Central memory CD8-positive, alpha-beta T cell (primary cell): ENCODE measurements around the gene SH2D4B.
"Not testable (repeated sequence)": the region's sequence is repeated elsewhere in the genome, so short reads cannot be mapped to it uniquely, and the experiment has no call there.

Experiments
- ATAC-seq: fragments of 150-1000 bp; cut with Tn5 transposase; replicated peaks from 2 replicates; pipeline ENCODE4 v1.10.0; 2022; ENCODE audit warnings: mild to moderate bottlenecking, moderate FRiP score, moderate number of reproducible peaks; ENCODE audit not compliant: poor library complexity, severe bottlenecking; ENCODE audit errors: extremely low read depth
- DNase-seq, 2 donors: peaks; one replicate each; pipeline ENCODE4 v3.0.0; 2021; ENCODE audit warnings: low spot score in 2 of 2
- H3K27ac Mint-ChIP-seq: one replicate; pipeline ENCODE4 v1.8.0; 2022; ENCODE audit warnings: low read depth, mild to moderate bottlenecking, moderate library complexity, mixed read lengths
- H3K27me3 Mint-ChIP-seq: one replicate; pipeline ENCODE4 v1.8.0; 2022; ENCODE audit warnings: mixed read lengths
- H3K36me3 Mint-ChIP-seq: one replicate; pipeline ENCODE4 v1.8.0; 2022; ENCODE audit warnings: mild to moderate bottlenecking, moderate library complexity, mixed read lengths; ENCODE audit not compliant: insufficient read depth
- H3K4me1 Mint-ChIP-seq: one replicate; pipeline ENCODE4 v1.8.0; 2022; ENCODE audit warnings: mixed read lengths
- H3K4me3 Mint-ChIP-seq: one replicate; pipeline ENCODE4 v1.8.0; 2022; ENCODE audit warnings: mild to moderate bottlenecking, moderate library complexity, mixed read lengths
- H3K9me3 Mint-ChIP-seq: one replicate; pipeline ENCODE4 v1.8.0; 2022; ENCODE audit warnings: mixed read lengths

The SH2D4B gene

DNA sequence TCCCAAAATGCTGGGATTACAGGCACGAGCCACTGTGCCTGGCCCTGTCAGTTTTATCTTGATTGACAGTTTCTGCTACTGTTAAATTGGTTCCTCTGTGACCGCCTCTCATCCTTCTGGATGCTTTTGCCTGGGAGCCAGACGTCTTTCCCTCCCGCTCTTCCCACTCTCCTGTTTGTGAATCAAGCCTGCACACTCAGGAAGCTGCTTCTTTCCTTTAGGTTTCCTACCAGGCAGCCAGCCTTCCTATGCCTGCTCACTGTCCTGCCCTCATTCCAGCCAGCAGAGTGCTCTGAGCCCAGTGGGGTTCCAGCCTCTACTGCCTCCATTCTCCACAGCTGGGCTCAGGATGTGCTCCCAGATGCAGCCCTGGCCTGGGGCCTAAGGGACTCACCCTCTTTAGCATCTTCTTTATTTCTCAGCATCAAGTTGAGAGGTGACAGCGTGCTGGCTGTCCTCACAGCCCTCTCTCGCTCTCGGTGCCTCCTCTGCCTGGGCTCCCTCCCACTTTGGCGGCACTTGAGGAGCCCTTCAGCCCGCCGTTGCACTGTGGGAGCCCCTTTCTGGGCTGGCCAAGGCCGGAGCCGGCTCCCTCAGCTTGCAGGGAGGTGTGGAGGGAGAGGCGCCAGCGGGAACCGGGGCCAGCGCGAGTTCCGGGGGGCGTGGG lies 5.1 kb downstream of the SH2D4B start:
- ATAC-seq (no peak), DNase-seq (no peak)
- Mint-ChIP-seq H3K27ac (no peak overlapping the region), H3K36me3 (no peaks in the 10 kb centered on the region), H3K4me1 (peaks cover 17% of the 10 kb centered on the region), H3K9me3 (no peaks in the 10 kb centered on the region), H3K27me3 (peaks cover 10% of the 10 kb centered on the region), H3K4me3 (no peak overlapping the region)

DNA sequence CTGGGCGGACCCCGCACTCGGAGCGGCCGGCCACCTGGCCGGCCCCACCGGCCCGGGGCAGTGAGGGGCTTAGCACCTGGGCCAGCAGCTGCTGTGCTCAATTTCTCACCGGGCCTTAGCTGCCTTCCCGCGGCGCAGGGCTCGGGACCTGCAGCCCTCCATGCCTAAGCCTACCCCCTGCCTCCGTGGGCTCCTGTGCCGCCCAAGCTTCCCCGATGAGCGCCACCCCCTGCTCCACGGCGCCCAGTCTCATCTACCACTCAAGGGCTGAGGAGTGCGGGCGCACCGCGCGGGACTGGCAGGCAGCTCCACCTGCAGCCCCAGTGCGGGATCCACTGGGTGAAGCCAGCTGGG lies 5.6 kb downstream of the SH2D4B start:
- H3K27ac Mint-ChIP-seq, DNase-seq, ATAC-seq, H3K36me3 Mint-ChIP-seq, H3K4me3 Mint-ChIP-seq, H3K9me3 Mint-ChIP-seq: not testable (repeated sequence)
- Mint-ChIP-seq H3K4me1 (peaks cover 17% of the 10 kb centered on the region), H3K27me3 (peaks cover 11% of the 10 kb centered on the region)

DNA sequence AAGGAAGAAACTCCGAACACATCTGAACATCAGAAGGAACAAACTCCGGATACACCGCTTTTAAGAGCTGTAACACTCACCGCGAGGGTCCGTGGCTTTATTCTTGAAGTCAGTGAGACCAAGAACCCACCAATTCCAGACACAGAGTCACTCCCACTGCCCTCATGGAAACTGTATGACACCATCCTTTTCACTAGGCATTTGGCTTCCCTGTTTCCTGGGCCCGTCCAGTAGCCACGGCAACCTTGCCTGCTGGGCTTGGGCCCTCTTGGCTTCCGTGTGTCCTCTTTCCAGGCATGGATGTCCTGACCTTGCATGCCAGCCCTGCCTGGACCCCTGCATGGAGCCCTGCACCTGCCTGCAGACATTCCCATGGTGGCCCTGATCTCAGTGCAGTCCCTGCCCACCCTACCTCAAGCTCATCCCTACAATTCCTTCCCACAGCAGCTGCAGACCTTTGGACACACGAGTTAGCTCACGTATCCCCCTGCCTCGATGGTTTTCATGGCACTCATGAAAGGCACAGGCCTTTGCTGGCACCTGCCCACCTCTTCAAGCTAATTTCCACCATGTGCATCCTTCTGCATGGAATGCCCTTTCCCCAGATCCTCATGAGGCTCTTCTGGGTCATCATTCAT lies 6.7 kb downstream of the SH2D4B start:
- Mint-ChIP-seq H3K27ac (no peak overlapping the region), H3K4me3 (no peak overlapping the region), H3K27me3 (peaks cover 21% of the 10 kb centered on the region), H3K4me1 (peaks cover 14% of the 10 kb centered on the region), H3K36me3 (no peaks in the 10 kb centered on the region), H3K9me3 (no peaks in the 10 kb centered on the region)
- DNase-seq (no peak), ATAC-seq (no peak)

DNA sequence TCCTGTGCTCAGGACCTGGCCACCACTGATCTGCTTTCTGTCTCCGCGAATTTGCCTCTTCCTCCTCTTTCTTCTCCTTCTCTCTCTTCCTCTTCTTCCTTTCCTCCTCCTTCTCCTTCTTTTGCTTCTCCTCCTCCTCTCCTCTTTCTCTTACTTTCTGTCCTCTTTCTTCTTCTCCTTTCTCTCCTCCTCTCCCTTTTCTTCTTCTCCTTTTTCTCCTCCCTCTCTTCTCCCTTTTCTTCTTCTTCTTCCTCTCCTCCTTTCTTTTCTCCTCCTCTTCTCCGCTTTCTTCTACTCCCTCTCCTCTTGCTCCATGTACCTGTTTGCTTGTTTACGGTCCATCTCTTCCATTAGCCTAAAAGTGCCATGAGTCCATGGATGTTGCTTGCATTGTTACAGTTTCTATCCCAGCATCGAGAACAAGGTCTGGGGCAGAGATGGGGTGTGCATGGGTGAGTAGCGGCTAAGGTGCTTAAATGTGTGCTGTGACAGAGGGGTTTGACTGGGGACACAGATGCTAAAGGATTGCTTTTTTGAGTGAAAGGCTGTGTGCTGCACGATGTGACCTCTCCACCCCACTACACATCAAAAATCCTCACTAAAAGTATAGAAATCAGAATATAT lies 7.7 kb downstream of the SH2D4B start:
- peaks cover 21% of the 10 kb centered on the region for H3K27me3 Mint-ChIP-seq
- no peaks in the 10 kb centered on the region for H3K36me3 Mint-ChIP-seq
- DNase-seq = no peak
- H3K27ac Mint-ChIP-seq = no peak overlapping the region
- no peak for ATAC-seq
- H3K9me3 Mint-ChIP-seq = no peaks in the 10 kb centered on the region
- H3K4me3 Mint-ChIP-seq = no peak overlapping the region
- H3K4me1 Mint-ChIP-seq = peaks cover 12% of the 10 kb centered on the region

DNA sequence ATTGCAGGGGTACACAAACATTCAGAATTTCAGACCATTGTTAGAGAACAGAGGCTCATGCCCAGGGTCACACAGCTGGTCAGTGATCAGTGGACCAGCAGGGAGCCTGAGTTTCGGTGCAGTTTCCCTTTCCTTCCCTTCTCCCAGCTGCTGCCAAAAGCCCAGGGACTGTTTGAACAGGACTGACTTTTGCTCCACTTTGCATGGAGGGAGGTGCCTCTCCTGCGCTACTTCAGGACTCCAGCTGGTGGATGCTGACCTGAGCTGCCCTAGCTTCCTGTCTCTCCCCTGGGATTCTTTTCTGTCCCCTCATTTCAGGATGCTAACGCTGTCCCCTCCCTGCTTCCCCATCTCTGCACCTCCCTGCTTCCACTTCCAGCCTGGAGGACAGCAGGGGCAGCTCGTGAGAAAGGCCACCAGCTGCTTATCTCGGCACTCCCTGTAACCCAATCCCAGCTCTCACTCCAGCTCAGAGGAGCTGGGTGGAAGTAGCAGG lies 14.5 kb downstream of the SH2D4B start:
- Mint-ChIP-seq H3K4me1 (no peaks in the 10 kb centered on the region), H3K27me3 (peaks cover 43% of the 10 kb centered on the region), H3K4me3 (no peak overlapping the region), H3K27ac (no peak overlapping the region), H3K36me3 (no peaks in the 10 kb centered on the region), H3K9me3 (no peaks in the 10 kb centered on the region)
- ATAC-seq (no peak), DNase-seq (no peak)

DNA sequence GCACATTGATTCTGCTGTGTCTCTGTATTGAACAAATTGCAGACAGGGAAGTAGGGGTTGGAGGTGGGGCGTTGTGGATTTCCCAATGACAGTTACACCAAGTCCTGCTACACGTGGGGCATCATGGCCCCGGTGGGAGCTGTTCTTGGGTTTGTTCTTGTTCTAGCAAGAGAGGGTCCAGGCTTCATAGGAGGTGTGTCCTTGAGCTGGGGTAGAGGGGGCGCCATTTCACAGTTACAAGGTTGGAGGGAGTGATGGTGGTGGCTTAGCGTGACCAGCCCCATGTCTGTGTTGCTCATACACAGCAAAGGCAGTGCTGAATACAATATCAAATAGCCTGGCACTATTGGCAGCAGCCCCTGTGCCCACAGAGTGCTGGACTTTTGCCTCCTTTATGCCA lies 15.7 kb downstream of the SH2D4B start:
- H3K27ac Mint-ChIP-seq = no peak overlapping the region
- no peaks in the 10 kb centered on the region for H3K9me3 Mint-ChIP-seq

DNA sequence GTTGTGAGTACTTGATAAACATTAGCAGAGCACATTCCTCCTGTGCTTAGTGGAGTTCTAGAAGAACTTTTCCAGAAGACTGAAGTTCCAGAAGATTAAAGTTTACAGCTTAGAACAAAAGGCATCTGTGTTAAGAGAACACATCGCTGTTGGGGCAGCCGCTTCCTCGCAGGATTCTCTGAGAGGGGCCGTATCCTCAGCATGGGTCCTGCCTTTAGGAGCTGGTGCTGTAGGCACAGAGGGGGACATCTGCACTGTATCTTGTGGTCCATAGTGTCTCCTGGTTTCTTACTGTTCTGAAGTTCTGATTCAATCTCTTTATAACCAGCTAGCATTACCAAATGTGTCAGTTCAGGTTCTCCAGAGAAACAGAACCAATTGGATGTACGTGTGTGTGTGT lies 16.3 kb downstream of the SH2D4B start:
- Mint-ChIP-seq H3K27ac (no peak overlapping the region), H3K27me3 (peaks cover 30% of the 10 kb centered on the region), H3K36me3 (no peaks in the 10 kb centered on the region), H3K9me3 (no peaks in the 10 kb centered on the region), H3K4me1 (no peaks in the 10 kb centered on the region), H3K4me3 (no peak overlapping the region)
- DNase-seq (no peak), ATAC-seq (no peak)

More for the DNA sequence above, 15.7 kb downstream of the SH2D4B start:
- Mint-ChIP-seq H3K36me3 (no peaks in the 10 kb centered on the region), H3K27me3 (peaks cover 36% of the 10 kb centered on the region), H3K4me3 (no peak overlapping the region), H3K4me1 (no peaks in the 10 kb centered on the region)
- no peak for DNase-seq
- ATAC-seq = no peak

DNA sequence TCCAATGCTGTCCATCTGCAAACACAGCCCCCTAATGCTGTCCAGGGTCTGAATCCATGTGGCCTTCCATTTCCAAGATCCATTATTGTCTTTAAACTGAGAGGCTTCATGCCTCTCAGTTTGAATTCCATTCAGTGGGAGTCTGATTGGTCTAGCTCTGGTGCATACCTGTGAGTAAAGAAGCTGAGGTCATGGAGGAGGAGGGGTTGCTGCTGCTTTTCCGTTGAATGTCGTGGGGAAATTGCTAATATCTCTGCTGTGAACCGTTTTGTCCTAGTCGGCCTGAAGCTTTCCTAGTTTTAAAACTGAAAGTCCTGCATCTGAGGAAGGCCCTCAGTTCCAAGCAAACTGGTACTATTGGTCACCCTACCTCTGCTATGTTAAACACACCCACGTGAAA lies 17.7 kb downstream of the SH2D4B start:
- H3K27me3 Mint-ChIP-seq = peaks cover 27% of the 10 kb centered on the region
- H3K27ac Mint-ChIP-seq = no peak overlapping the region
- H3K36me3 Mint-ChIP-seq = no peaks in the 10 kb centered on the region
- DNase-seq = no peak
- ATAC-seq = no peak
- H3K9me3 Mint-ChIP-seq = no peaks in the 10 kb centered on the region
- H3K4me1 Mint-ChIP-seq = no peaks in the 10 kb centered on the region
- H3K4me3 Mint-ChIP-seq = no peak overlapping the region

DNA sequence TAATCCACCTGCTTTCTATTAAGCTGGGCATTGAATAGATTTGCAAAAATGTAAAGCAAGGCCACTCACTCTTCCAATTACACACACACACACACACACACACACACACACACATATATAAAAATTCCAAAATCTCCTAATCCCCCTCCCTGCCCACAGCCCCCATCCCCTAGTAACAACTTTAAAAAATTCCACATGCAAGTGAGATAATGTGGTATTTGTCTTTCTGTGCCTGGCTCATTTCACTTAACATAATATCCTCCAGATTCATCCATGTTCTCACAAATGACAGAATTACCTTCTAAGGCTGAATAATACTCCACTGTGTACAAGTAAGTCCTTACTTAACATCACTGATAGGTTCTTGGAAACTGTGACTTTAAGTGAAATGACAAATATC lies 24.2 kb downstream of the SH2D4B start:
- no peaks in the 10 kb centered on the region for H3K36me3 Mint-ChIP-seq
- no peak overlapping the region for H3K4me3 Mint-ChIP-seq
- no peaks in the 10 kb centered on the region for H3K4me1 Mint-ChIP-seq
- no peak for DNase-seq
- ATAC-seq = no peak
- H3K27ac Mint-ChIP-seq = no peak overlapping the region
- H3K9me3 Mint-ChIP-seq = no peaks in the 10 kb centered on the region
- H3K27me3 Mint-ChIP-seq = peaks cover 30% of the 10 kb centered on the region

DNA sequence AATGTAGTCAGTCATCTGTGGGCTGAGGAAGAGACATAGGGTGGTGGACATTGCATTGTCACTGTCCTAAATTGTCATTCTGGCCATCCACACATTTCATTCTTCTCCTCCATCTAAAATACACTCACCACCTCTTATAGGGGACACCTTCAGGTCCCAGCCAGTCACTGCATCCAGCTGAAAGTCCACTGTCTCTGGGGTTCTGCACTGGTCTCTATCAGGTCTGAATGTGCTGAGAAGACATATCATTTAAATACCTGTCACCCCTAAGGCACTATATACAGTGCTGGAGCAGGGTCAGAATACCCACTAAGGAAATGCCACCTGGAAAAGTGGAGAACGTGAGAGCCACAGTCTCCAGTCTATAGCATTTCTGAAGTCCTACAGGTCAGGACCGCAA lies 29.6 kb downstream of the SH2D4B start:
- Mint-ChIP-seq H3K27me3 (peaks cover 63% of the 10 kb centered on the region), H3K36me3 (no peaks in the 10 kb centered on the region), H3K9me3 (no peaks in the 10 kb centered on the region), H3K4me3 (no peak overlapping the region), H3K27ac (no peak overlapping the region), H3K4me1 (no peaks in the 10 kb centered on the region)
- ATAC-seq (no peak), DNase-seq (no peak)

DNA sequence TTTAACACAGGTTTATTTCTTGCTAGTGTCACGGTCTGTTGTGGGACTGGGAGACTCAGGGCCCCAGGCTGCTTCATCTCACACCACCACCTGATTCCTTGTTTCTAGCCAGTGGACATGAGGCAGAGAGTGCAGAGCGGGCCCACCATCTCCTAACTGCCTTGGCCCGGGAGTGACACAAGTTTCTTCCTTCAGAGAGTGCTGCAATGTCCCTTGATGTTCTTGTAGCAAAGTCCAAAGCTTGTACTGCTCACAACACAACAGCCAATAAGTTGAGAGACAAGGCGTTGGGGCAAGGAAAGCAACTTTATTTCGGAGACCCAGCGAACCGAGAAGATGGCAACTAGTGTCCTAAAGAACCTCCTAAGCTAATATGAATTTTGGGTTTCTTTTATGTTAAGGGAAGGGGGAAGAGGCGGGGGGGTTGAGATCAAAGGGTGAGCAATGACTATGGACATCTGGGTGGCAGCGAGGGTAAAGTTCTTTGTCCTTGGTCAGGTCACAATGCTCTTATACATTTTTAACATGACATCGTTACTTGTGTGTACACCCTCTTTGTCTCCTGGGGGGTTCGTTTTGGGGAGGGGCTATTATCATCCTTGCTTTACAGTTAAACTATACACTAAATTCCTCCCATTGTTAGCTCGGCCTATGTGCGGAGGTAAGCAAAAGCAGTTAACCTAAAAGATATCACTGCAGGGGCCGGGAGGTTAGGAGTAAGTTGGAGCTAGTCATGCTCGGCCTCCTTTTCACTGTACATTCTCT lies 31.6 kb downstream of the SH2D4B start:
- Mint-ChIP-seq H3K4me3 (no peak overlapping the region), H3K27ac (no peak overlapping the region), H3K36me3 (no peaks in the 10 kb centered on the region), H3K9me3 (no peaks in the 10 kb centered on the region), H3K4me1 (no peaks in the 10 kb centered on the region), H3K27me3 (peaks cover 48% of the 10 kb centered on the region)
- DNase-seq (no peak), ATAC-seq (no peak)

DNA sequence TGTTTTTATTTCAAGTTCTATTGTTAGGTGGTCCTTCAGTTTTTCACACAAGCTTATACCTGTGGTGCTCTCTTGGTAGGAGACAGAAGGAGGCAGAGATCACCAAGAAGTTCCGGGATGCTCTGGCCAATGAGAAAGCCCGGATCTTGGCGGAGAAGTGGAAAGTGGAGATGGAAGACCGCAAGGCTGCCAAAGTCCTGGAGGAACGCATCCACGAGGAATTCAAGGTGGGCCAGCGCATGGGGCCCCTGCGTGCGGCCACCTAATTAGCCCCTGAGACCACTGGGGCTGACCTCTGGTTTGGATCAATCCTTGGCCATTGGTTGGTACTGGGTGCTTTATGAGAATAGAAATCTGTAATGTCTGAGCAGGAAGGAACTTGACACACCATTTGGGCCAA lies 33.6 kb downstream of the SH2D4B start:
- peaks cover 39% of the 10 kb centered on the region for H3K27me3 Mint-ChIP-seq
- H3K4me3 Mint-ChIP-seq = no peak overlapping the region
- H3K27ac Mint-ChIP-seq = no peak overlapping the region
- no peaks in the 10 kb centered on the region for H3K36me3 Mint-ChIP-seq
- ATAC-seq (no peak), DNase-seq (no peak)
- H3K4me1 Mint-ChIP-seq = no peaks in the 10 kb centered on the region
- H3K9me3 Mint-ChIP-seq = no peaks in the 10 kb centered on the region
